ENCODE data around the gene CDC14B. TPM values are rescaled to one million over a fixed set of nuclear protein-coding genes. Genes with fewer than 3 reads are reported as not detected.
"Not testable (repeated sequence)": the region's sequence is repeated elsewhere in the genome, so short reads cannot be mapped to it uniquely, and the experiment has no call there.

CDC14B gene
- total RNA-seq, 2 donors from 2014 or later: 12.7 to 17.3 TPM

DNA sequence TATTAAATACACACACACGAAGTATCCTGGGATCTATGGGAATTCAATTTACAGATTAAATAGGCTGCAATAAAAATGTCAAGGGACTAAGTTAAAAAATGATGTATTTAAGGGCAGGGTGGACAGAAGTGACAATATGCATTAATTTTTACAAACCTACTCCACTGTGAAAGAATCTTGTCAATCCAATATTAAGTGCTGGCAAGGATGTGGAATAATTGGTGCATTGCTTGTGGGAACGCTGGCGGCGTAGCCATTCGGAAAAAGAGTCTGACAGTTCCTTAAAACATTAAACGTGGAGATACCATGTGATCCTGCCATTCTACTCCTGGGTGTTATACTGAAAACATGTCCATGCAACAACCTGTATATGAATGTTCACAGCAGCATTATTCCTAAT lies 4.2 kb downstream of the CDC14B start:
- Histone ChIP-seq H3K27me3 (no peaks in the 10 kb centered on the region), H3K9me3 (no peaks in the 10 kb centered on the region), H3K4me3 (no peak overlapping the region), H3K4me1 (no peaks in the 10 kb centered on the region), H3K27ac (no peak overlapping the region), H3K9ac (ENCODE audit: low read depth in 2 of 2, low read length in 2 of 2) (no peak overlapping the region), H3K36me3 (no peaks in the 10 kb centered on the region)
- TF ChIP-seq, protein P1, sequence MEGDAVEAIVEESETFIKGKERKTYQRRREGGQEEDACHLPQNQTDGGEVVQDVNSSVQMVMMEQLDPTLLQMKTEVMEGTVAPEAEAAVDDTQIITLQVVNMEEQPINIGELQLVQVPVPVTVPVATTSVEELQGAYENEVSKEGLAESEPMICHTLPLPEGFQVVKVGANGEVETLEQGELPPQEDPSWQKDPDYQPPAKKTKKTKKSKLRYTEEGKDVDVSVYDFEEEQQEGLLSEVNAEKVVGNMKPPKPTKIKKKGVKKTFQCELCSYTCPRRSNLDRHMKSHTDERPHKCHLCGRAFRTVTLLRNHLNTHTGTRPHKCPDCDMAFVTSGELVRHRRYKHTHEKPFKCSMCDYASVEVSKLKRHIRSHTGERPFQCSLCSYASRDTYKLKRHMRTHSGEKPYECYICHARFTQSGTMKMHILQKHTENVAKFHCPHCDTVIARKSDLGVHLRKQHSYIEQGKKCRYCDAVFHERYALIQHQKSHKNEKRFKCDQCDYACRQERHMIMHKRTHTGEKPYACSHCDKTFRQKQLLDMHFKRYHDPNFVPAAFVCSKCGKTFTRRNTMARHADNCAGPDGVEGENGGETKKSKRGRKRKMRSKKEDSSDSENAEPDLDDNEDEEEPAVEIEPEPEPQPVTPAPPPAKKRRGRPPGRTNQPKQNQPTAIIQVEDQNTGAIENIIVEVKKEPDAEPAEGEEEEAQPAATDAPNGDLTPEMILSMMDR (IDR thresholded peaks at IDR 0.05): no peak
- no peak for DNase-seq
- intact Hi-C loops (cut with DNase I): loop anchor here (10.0 kb wide), 1 partner anchor 51 kb away; no protein-coding TSS in a partner anchor

DNA sequence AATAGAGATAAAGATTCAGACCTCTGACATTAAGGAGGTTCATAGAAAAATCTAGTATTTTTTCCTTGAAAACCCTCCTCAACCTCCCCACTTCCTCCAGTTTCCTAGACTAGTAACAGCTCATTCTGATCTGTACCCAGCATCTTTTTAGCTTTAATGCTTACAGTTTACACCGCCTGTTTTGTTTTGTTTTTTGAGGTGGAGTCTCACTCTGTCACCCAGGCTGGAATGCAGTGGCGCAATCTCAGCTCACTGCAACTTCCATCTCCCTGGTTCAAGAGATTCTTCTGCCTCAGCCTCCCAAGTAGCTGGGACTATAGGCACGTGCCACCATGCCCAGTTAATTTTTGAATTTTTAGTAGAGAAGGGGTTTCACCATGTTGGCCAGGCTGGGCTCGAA lies 5.0 kb downstream of the CDC14B start:
- not testable (repeated sequence) for H3K27ac ChIP-seq; H3K9ac ChIP-seq (ENCODE audit: low read depth in 2 of 2, low read length in 2 of 2); H3K9me3 ChIP-seq; H3K4me3 ChIP-seq; DNase-seq; H3K27me3 ChIP-seq; H3K4me1 ChIP-seq; H3K36me3 ChIP-seq
- intact Hi-C loops (cut with DNase I): loop anchor here (10.0 kb wide), 1 partner anchor 50 kb away; no protein-coding TSS in a partner anchor

DNA sequence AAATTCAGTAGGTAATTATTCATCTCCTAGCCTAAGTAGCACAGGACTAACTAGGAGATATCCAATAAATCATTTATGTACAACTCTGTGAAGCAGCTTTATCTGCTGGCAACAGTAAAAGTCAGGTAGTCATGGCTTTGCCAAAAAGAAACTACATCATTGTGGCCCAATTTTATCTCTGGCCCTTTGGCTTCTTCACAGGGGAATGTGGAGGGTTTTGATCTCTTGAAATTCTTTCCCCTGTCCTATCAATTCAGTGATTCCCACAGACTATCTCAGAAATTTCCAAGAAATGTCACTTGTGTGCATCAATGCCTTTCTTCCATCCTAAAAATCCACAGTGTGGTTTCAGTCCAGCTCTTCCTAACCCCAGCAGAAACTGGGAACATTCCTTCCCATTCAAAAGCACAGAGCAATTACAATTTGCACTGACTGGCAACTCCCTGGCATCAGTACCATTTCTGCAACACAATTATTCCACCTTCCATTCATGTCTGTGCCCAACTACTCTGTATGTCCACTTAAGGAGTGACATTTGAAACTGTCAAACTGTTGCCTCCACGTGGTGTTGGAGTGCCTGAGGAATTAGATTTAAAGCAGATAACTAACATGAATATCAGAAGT lies 6.6 kb downstream of the CDC14B start:
- H3K4me1 ChIP-seq: no peaks in the 10 kb centered on the region
- H3K27ac ChIP-seq: no peak overlapping the region
- TF ChIP-seq, protein P1 (IDR thresholded peaks at IDR 0.05): no peak
- intact Hi-C loops (cut with DNase I): loop anchor here (10.0 kb wide), 1 partner anchor 48 kb away; no protein-coding TSS in a partner anchor
- no peak overlapping the region for H3K9ac ChIP-seq (ENCODE audit: low read depth in 2 of 2, low read length in 2 of 2)
- no peaks in the 10 kb centered on the region for H3K9me3 ChIP-seq
- DNase-seq: no peak
- H3K36me3 ChIP-seq: no peaks in the 10 kb centered on the region
- H3K4me3 ChIP-seq: no peak overlapping the region
- H3K27me3 ChIP-seq: no peaks in the 10 kb centered on the region

- no peak overlapping the region for H3K27ac ChIP-seq
- TF ChIP-seq, protein P1 (IDR thresholded peaks at IDR 0.05): no peak
- H3K9ac ChIP-seq (ENCODE audit: low read depth in 2 of 2, low read length in 2 of 2): no peak overlapping the region
Measured at GRCh38 chr9:96612105-96612965, 7.3 kb downstream of the CDC14B start.

GRCh38 chr9:96611302-96611701 lies 8.3 kb downstream of the CDC14B start:
- no peaks in the 10 kb centered on the region for H3K36me3 ChIP-seq
- intact Hi-C loops (cut with DNase I): loop anchor here (10.0 kb wide), 1 partner anchor 47 kb away; no protein-coding TSS in a partner anchor
- no peaks in the 10 kb centered on the region for H3K9me3 ChIP-seq
- no peak overlapping the region for H3K27ac ChIP-seq
- H3K27me3 ChIP-seq: no peaks in the 10 kb centered on the region
- TF ChIP-seq, protein P1 (IDR thresholded peaks at IDR 0.05): no peak
- no peaks in the 10 kb centered on the region for H3K4me1 ChIP-seq
- no peak for DNase-seq
- H3K4me3 ChIP-seq: no peak overlapping the region
- no peak overlapping the region for H3K9ac ChIP-seq (ENCODE audit: low read depth in 2 of 2, low read length in 2 of 2)

More at GRCh38 chr9:96612105-96612965, 7.3 kb downstream of the CDC14B start:
- intact Hi-C loops (cut with DNase I): loop anchor here (10.0 kb wide), 1 partner anchor 48 kb away; no protein-coding TSS in a partner anchor
- DNase-seq: peak; percentile 30
- no peaks in the 10 kb centered on the region for H3K9me3 ChIP-seq
- no peaks in the 10 kb centered on the region for H3K27me3 ChIP-seq
- no peaks in the 10 kb centered on the region for H3K36me3 ChIP-seq
- no peak overlapping the region for H3K4me3 ChIP-seq
- no peaks in the 10 kb centered on the region for H3K4me1 ChIP-seq
